NCI-H2107 (cell line): Measurements from ENCODE around the gene SASH3.

Source experiments
- DNase-seq: peaks from one replicate; lab custom pipeline; 2025; lab: John Stamatoyannopoulos, UW

SASH3 gene

GRCh38 chrX:129808829-129809796 lies 29.4 kb downstream of the SASH3 start:
- DNase-seq = no peak

DNA sequence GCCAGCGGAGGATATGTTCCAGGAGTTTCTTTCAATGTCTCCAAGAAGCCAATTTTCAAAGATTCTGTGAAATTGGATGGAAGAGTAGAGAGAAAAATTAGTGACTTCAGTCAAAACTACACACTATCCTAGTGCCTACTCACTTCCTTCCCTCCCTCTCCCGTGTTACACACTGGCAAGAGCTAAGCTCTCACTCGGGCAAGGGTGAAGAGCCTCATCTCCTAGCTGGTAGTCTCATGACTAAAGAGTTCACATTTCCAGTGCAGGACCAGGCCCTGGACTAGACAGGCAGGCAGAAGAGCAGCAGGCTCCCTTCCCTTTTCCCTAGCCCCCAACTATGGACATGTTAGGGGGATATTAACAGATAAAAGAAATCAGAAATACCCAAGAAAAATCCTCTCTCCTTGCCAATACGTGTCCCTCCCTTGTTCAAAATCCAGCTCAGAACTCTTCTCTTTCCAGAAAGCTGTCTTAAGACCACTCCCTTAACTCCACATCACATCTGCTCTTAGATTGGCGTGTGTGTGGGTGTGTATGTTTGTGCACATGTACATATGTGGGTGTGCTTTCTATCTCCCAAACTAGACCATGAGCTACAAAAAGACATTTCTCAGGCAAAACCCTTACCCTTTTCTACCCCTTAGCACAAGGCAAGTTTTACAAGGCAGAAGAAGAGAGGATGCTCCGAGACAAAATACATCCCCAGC lies 34.1 kb downstream of the SASH3 start:
- DNase-seq = no peak

DNA sequence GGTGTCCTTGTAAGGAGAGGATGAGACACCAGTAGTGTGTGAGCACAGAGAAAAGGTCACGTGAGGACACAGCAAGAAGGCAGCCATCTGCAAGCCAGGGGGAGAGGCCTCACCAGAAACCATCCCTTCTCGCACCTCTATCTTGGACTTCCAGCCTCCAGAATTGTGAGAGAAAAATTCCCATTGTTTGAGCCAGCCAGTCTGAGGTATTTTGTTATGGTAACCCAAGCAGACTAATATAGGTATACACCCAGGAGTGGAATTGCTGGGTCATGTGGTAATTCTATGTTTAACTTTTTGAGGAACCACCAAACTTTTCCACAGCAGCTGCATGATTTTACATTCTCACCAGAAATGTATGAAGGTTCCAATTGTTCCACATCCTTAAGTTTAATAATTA lies 38.4 kb downstream of the SASH3 start:
- no peak for DNase-seq

DNA sequence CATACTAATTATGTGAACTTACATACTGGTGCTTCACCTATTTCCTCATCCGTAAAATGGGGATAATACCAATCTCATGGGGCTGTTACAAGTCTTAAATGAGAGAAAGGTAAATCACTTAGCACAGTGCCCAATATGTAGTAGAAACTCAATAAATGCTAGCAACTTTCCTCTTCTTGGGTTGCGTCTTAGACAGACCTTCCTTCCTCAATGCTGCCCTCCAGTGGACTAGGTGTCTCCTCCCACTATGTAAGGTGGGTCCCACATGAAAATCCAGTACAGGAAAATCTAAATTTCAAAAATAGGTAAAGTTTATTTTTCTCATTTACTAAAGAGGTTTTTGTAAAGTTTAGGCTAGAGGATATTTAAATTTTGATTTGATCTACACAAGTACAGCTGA lies 43.4 kb downstream of the SASH3 start:
- DNase-seq = peak; percentile 16

DNA sequence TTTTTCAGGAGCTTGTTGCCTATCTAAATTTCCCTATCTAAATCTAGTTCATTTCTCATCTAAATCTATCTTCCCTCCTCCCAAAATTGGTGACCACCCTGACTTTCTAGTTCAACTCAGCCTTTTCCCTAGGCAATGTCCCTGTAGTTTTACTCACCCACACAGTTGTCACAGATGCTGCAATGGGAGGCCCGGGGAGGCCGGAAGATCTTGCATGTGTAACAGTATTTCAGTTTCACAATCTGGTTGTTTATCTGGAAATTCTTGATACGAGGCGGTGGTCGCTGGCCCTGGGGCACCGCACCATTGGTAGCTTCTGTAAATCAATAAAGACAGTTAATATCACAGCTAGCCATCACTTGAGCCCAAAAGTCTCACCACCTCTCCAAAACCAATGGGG lies 43.8 kb downstream of the SASH3 start:
- DNase-seq = no peak

DNA sequence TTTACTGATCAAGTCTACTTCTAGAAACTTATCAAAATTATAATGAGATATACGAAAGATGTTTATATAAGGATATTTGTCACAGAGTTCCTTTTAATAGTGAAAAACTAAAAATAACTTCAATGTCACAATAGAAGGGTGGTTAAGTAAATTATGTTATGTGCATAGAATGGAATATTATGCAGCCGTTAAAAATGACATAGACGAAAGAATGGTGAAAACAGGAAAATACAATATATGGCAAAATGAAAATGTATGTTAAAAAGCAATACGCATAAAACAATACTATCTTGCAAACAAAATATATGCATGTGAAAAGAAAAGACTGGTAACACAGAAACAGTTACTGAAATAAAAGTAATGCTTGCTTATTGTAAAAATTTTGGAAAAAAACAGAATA lies 44.9 kb downstream of the SASH3 start:
- DNase-seq = no peak

- DNase-seq = no peak
These were observed 46.2 kb downstream of the SASH3 start for GRCh38 chrX:129825746-129826505.

DNA sequence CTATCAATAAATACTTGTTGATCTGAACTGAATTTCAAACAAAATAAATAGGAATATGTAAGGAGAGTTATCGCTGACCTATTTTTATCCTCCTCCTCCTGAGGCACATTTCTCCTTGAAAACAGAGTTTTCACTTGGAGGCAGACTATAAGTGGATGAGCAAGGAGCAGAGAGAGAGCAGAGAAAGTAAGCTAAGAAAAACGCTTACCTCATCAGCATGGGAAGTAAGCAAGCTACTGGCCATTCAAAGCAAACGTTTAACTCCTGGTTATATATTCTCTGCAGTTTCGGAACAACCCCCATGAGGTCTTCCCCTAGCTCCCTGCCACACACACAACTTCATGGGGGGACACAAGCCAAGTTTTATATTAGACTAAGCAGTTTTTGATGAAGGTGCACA lies 50.7 kb downstream of the SASH3 start:
- DNase-seq = no peak

- DNase-seq = no peak
These were observed 51.5 kb downstream of the SASH3 start for GRCh38 chrX:129831091-129831885.

GRCh38 chrX:129833153-129833990 lies 53.6 kb downstream of the SASH3 start:
- DNase-seq = no peak

- DNase-seq = no peak
These were observed 57.1 kb downstream of the SASH3 start for GRCh38 chrX:129836827-129837226.

DNA sequence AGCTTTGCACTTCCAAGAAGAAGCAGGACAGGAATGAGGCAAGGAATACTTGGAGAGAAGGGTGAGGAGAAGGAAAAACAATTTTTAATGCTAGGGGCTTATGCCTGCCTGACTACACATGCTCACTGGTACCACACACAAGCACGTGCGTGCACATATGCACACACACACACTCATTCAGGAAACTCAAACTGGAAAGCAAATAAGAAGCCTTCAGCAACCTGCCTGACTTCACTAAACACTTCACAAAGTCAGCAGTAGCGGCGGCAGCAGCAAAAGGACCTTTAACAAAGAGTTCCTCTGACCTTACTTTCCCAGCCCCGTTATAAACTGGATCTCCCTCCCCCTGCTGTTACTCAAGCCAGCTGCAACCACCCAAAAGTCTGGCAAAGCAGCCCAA lies 60.6 kb downstream of the SASH3 start:
- DNase-seq = no peak

- DNase-seq = no peak
These were observed 62.9 kb downstream of the SASH3 start for GRCh38 chrX:129842510-129843208.

DNA sequence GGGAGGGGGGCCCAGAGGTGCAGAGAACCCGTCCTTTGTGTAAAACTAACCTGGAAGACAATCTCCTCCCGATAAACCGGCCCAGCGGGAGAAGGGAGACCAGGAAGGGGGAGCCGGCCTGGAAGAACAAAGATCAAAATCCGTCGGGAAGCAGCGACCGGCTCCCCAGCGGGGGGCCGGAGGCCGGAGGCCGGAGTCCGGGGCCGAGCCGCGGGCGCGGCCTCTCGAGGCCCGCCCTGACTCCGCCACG lies 63.4 kb downstream of the SASH3 start:
- no peak for DNase-seq

GRCh38 chrX:129843459-129844306 lies 63.9 kb downstream of the SASH3 start, which contains the start of gene ZDHHC9:
Gene ZDHHC9, minus strand, starts transcription at chrX:129843886. Its CDS starts 1,941 bp downstream, at chrX:129841945.
- DNase-seq = peak; percentile 81
